ENCODE measurements around the gene ZFP62.

DNA sequence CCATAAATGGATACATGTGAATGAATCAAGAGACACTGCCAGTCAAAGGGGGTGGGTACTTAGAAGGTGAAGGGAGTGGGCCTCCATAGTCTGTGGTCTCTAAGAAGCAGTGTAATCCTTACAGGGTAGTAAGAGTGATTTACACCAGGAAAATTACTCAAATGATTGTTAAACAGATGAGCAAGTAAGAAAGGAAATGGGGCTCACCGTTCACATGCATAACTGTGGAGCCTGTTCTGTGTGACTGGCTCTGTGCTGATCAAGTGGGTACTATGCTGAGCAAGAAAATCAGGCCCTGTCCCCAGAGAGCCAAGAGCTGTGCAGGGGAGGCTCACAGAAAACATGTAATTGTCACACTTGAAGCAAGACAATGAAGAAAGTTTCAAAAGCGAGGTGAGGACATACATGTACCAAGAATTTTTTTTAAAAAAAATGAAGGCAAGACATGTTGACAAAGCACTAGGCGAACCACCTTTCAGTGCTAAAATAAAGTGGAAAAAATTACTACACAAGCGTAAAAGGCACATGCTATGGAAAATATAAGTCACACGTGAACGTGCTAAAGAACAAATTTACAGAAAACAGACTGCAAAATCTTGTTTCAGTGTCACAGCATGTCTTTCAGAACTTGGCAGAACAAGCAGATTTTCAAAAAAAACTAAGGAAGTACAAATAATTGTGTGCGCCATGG, 40.4 kb upstream of the ZFP62 start:
- TF ChIP-seq, protein P1, sequence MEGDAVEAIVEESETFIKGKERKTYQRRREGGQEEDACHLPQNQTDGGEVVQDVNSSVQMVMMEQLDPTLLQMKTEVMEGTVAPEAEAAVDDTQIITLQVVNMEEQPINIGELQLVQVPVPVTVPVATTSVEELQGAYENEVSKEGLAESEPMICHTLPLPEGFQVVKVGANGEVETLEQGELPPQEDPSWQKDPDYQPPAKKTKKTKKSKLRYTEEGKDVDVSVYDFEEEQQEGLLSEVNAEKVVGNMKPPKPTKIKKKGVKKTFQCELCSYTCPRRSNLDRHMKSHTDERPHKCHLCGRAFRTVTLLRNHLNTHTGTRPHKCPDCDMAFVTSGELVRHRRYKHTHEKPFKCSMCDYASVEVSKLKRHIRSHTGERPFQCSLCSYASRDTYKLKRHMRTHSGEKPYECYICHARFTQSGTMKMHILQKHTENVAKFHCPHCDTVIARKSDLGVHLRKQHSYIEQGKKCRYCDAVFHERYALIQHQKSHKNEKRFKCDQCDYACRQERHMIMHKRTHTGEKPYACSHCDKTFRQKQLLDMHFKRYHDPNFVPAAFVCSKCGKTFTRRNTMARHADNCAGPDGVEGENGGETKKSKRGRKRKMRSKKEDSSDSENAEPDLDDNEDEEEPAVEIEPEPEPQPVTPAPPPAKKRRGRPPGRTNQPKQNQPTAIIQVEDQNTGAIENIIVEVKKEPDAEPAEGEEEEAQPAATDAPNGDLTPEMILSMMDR (IDR thresholded peaks at IDR 0.05), result no peak
- TF ChIP-seq EZH2phosphoT487 (IDR thresholded peaks at IDR 0.05) (no peak), EZH2 (IDR thresholded peaks at IDR 0.05) (no peak)
